ENCODE results near the gene POU2F1. TPM values are rescaled to one million over a fixed set of nuclear protein-coding genes. Genes with fewer than 3 reads are reported as not detected.
A peak's percentile ranks its signal among the peaks of the same experiment; 100 is the strongest.

The POU2F1 gene
- total RNA-seq, 2 experiments from 2014 or later: 18.7 to 52.3 TPM

GRCh38 chr1:167473761-167474160 lies 253.1 kb downstream of the POU2F1 start:
- H3K9me3 ChIP-seq (ENCODE audit: low read length): no peaks in the 10 kb centered on the region
- H3K4me2 ChIP-seq (ENCODE audit: low read length): peak overlapping the region; percentile 19; the same call in 1 of the 2 replicates
- H3K9me2 ChIP-seq (ENCODE audit: insufficient read depth, low read length): no peaks in the 10 kb centered on the region
- H4K20me1 ChIP-seq (ENCODE audit: insufficient read depth, low read length): no peaks in the 10 kb centered on the region
- no peaks in the 10 kb centered on the region for H3K36me3 ChIP-seq (ENCODE audit: insufficient read depth, low read length)
- DNase-seq (ENCODE audit: low spot score): peak; percentile 33
- intact Hi-C loops (cut with micrococcal nuclease; ENCODE audit: unreplicated experiment): no loop called here
- H3K79me2 ChIP-seq (ENCODE audit: insufficient read depth, low read depth, low read length): no peaks in the 10 kb centered on the region
- peak overlapping the region; percentile 65 for H2AFZ ChIP-seq (ENCODE audit: low read length)
- no TSS peak for BruUV-seq (replicated peaks)
- ChIA-PET CTCF (ENCODE audit: unreplicated experiment) (no interaction called here), POLR2A (interaction anchor here (0.9 kb wide), 2 partner anchors 8 to 26 kb away, joined by 5 to 6 read pairs; no protein-coding TSS in a partner anchor)
- H3K27ac ChIP-seq (ENCODE audit: low read depth, low read length, poor library complexity, severe bottlenecking): no peak overlapping the region
- H3K4me3 ChIP-seq (ENCODE audit: low read depth, low read length, poor library complexity, severe bottlenecking): no peak overlapping the region
- H3K4me1 ChIP-seq (ENCODE audit: insufficient read depth, low read length, poor library complexity, severe bottlenecking): peaks cover 14% of the 10 kb centered on the region
- TF ChIP-seq CTCF (conservative IDR thresholded peaks at IDR 0.05; ENCODE audit: low read length) (no peak), EZH2phosphoT487 (IDR thresholded peaks at IDR 0.05; ENCODE audit: borderline replicate concordance, low read depth, low read length) (no peak)

GRCh38 chr1:167474191-167474641 lies 253.5 kb downstream of the POU2F1 start:
- peak overlapping the region; percentile 19; the same call in 1 of the 2 replicates for H3K4me2 ChIP-seq (ENCODE audit: low read length)
- H4K20me1 ChIP-seq (ENCODE audit: insufficient read depth, low read length): no peaks in the 10 kb centered on the region
- H3K4me3 ChIP-seq (ENCODE audit: low read depth, low read length, poor library complexity, severe bottlenecking): no peak overlapping the region
- TF ChIP-seq EZH2phosphoT487 (IDR thresholded peaks at IDR 0.05; ENCODE audit: borderline replicate concordance, low read depth, low read length): no peak
- no peak for TF ChIP-seq CTCF (conservative IDR thresholded peaks at IDR 0.05; ENCODE audit: low read length)
- no peaks in the 10 kb centered on the region for H3K9me2 ChIP-seq (ENCODE audit: insufficient read depth, low read length)
- POLR2A ChIA-PET: interaction anchor here (0.6 kb wide), 1 partner anchor 78 kb away, joined by 3 read pairs; no protein-coding TSS in a partner anchor
- CTCF ChIA-PET (ENCODE audit: unreplicated experiment): no interaction called here
- H3K79me2 ChIP-seq (ENCODE audit: insufficient read depth, low read depth, low read length): no peaks in the 10 kb centered on the region
- H3K27ac ChIP-seq (ENCODE audit: low read depth, low read length, poor library complexity, severe bottlenecking): no peak overlapping the region
- no TSS peak for BruUV-seq (replicated peaks)
- H3K9me3 ChIP-seq (ENCODE audit: low read length): no peaks in the 10 kb centered on the region
- H3K36me3 ChIP-seq (ENCODE audit: insufficient read depth, low read length): no peaks in the 10 kb centered on the region
- intact Hi-C loops (cut with micrococcal nuclease; ENCODE audit: unreplicated experiment): no loop called here
- H3K4me1 ChIP-seq (ENCODE audit: insufficient read depth, low read length, poor library complexity, severe bottlenecking): peaks cover 14% of the 10 kb centered on the region
- DNase-seq (ENCODE audit: low spot score): no peak
- H2AFZ ChIP-seq (ENCODE audit: low read length): peak overlapping the region; percentile 65

DNA sequence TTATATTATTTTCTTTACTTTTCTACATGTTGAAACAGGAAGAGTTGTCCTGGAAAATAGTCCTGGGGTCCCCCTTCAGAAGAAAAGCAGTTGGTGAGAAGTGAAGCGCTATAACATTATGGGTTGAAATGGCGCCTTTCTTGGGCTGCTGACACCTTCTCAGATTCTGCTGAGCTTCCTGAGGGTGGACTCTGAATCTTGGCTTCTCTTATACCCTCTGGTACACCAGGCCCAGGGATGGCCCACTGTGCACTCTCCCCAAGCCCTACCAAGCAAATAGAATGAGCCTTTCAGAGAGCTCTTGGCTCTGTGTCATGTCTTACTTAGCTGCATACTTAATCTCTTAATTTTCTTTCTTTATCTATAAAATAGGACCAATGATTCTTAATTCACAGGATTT lies 255.4 kb downstream of the POU2F1 start:
- Histone ChIP-seq H2AFZ (ENCODE audit: low read length) (no peak overlapping the region), H3K4me1 (ENCODE audit: insufficient read depth, low read length, poor library complexity, severe bottlenecking) (peaks cover 14% of the 10 kb centered on the region), H3K4me3 (ENCODE audit: low read depth, low read length, poor library complexity, severe bottlenecking) (no peak overlapping the region), H3K79me2 (ENCODE audit: insufficient read depth, low read depth, low read length) (no peaks in the 10 kb centered on the region), H4K20me1 (ENCODE audit: insufficient read depth, low read length) (no peaks in the 10 kb centered on the region), H3K9me3 (ENCODE audit: low read length) (no peaks in the 10 kb centered on the region), H3K36me3 (ENCODE audit: insufficient read depth, low read length) (no peaks in the 10 kb centered on the region), H3K9me2 (ENCODE audit: insufficient read depth, low read length) (no peaks in the 10 kb centered on the region), H3K27ac (ENCODE audit: low read depth, low read length, poor library complexity, severe bottlenecking) (no peak overlapping the region), H3K4me2 (ENCODE audit: low read length) (no peak overlapping the region)
- intact Hi-C loops (cut with micrococcal nuclease; ENCODE audit: unreplicated experiment): no loop called here
- TF ChIP-seq EZH2phosphoT487 (IDR thresholded peaks at IDR 0.05; ENCODE audit: borderline replicate concordance, low read depth, low read length) (no peak), CTCF (conservative IDR thresholded peaks at IDR 0.05; ENCODE audit: low read length) (no peak)
- CTCF ChIA-PET (ENCODE audit: unreplicated experiment): no interaction called here
- no TSS peak for BruUV-seq (replicated peaks)
- no peak for DNase-seq (ENCODE audit: low spot score)
- POLR2A ChIA-PET: interaction anchor here (0.6 to 6.1 kb wide), 3 partner anchors 8 to 24 kb away, joined by 3 to 30 read pairs (median 8); no protein-coding TSS in a partner anchor
